Lower leg skin (tissue), 4 donors: ENCODE measurements around the gene GIGYF2. TPM values are rescaled to one million over a fixed set of nuclear protein-coding genes. Genes with fewer than 3 reads are reported as not detected.

Source experiments
- DNase-seq, 2 donors: peaks; one replicate each; pipeline ENCODE4 v3.0.0-alpha.2; 2019; ENCODE audit warnings: low spot score in 2 of 2
- H3K4me3 ChIP-seq: fragments of 200-600 bp; sonication (generic); 2 replicates; pipeline ENCODE4 v1.5.1; 2017; ENCODE audit warnings: mild to moderate bottlenecking, low read depth; ENCODE audit not compliant: poor library complexity, severe bottlenecking
- CTCF ChIP-seq, 3 donors: fragments of 450-650 bp; IDR thresholded peaks; one replicate each; pipeline ENCODE4 v1.5.1; 2016; ENCODE audit warnings: antibody characterized with exemption in 3 of 3, mild to moderate bottlenecking in 3 of 3, moderate library complexity in 2 of 3
- POLR2A ChIP-seq, 2 donors: fragments of 450-650 bp; IDR thresholded peaks; one replicate each; pipeline ENCODE4 v1.6.1; 2016 to 2017; ENCODE audit warnings: antibody characterized with exemption in 2 of 2, mild to moderate bottlenecking in 1 of 2, moderate library complexity in 1 of 2
- WGBS, 2 donors: methylation state at CpG; one replicate each; pipeline ENCODE4 v1.1.5; 2018; 5-methylcytosine and 5-hydroxymethylcytosine counted together
- intact Hi-C: fragments of 100-400 bp; cut with DNase I; formaldehyde crosslinking; loops from one replicate; pipeline ENCODE4 v1.15.0; 2023; ENCODE audit warnings: low total_unique reads
- total RNA-seq, 4 donors: library from RNA; depleted of rRNA; stranded (reverse); fragments of >200 nt; gene quantifications; one replicate each; pipeline ENCODE4 v1.1.0, GENCODE V29; 2016

The GIGYF2 gene
- total RNA-seq, 4 donors from 2014 or later: 57.7 to 78.4 (median 72.5) TPM

- H3K4me3 ChIP-seq: no peak overlapping the region
- WGBS, 2 donors: 86 to 91% methylated on average over 1 of the region's 1 CpG
- TF ChIP-seq CTCF (IDR thresholded peaks at IDR 0.05): no peak
- no peak for TF ChIP-seq POLR2A (IDR thresholded peaks at IDR 0.05)
- intact Hi-C loops: no loop called here
- no peak for DNase-seq
Measured at GRCh38 chr2:232723027-232723426, 25.9 kb downstream of the GIGYF2 start.

- no peak for DNase-seq
- intact Hi-C loops: no loop called here
- no peak for TF ChIP-seq POLR2A (IDR thresholded peaks at IDR 0.05)
- no peak for TF ChIP-seq CTCF (IDR thresholded peaks at IDR 0.05)
- H3K4me3 ChIP-seq: no peak overlapping the region
- 82 to 98% methylated on average over 3 of the region's 3 CpGs for WGBS, 2 donors
Measured at GRCh38 chr2:232728785-232729184, 31.7 kb downstream of the GIGYF2 start.

GRCh38 chr2:232731470-232731869 is 34.3 kb downstream of the GIGYF2 start:
- intact Hi-C loops: no loop called here
- H3K4me3 ChIP-seq: no peak overlapping the region
- 40 to 49% methylated on average over 2 of the region's 2 CpGs for WGBS, 2 donors
- TF ChIP-seq CTCF (IDR thresholded peaks at IDR 0.05) (no peak), POLR2A (IDR thresholded peaks at IDR 0.05) (no peak)
- DNase-seq: no peak

GRCh38 chr2:232741294-232741693 is 44.2 kb downstream of the GIGYF2 start:
- 76 to 83% methylated on average over 4 of the region's 4 CpGs for WGBS, 2 donors
- intact Hi-C loops: no loop called here
- no peak overlapping the region for H3K4me3 ChIP-seq
- DNase-seq: no peak
- no peak for TF ChIP-seq POLR2A (IDR thresholded peaks at IDR 0.05)
- TF ChIP-seq CTCF (IDR thresholded peaks at IDR 0.05): no peak

- no peak for TF ChIP-seq CTCF (IDR thresholded peaks at IDR 0.05)
- TF ChIP-seq POLR2A (IDR thresholded peaks at IDR 0.05): no peak
- intact Hi-C loops: no loop called here
- 96% methylated on average over 3 of the region's 3 CpGs for WGBS, 2 donors
- DNase-seq: no peak
- no peak overlapping the region for H3K4me3 ChIP-seq
Measured at GRCh38 chr2:232741972-232742371, 44.8 kb downstream of the GIGYF2 start.

GRCh38 chr2:232744963-232745362 is 47.8 kb downstream of the GIGYF2 start:
- intact Hi-C loops: no loop called here

More at GRCh38 chr2:232744963-232745362, 47.8 kb downstream of the GIGYF2 start:
- WGBS, 2 donors: 95 to 98% methylated on average over 1 of the region's 1 CpG
- no peak for DNase-seq
- H3K4me3 ChIP-seq: no peak overlapping the region
- no peak for TF ChIP-seq POLR2A (IDR thresholded peaks at IDR 0.05)
- TF ChIP-seq CTCF (IDR thresholded peaks at IDR 0.05): no peak
